HEK293 (cell line): ENCODE data around the gene SLC25A17.

Experiments used
- CTCF ChIA-PET: fragments of 350-600 bp; formaldehyde crosslinking; extraction: SDS; loops from one replicate; lab custom pipeline; 2021; ENCODE audit warnings: antibody characterized with exemption; lab: Yijun Ruan, JAX
- POLR2A ChIA-PET: fragments of 300-600 bp; formaldehyde crosslinking; extraction: SDS; loops from one replicate; lab custom pipeline; 2020; ENCODE audit warnings: antibody characterized with exemption, inconsistent platforms; lab: Yijun Ruan, JAX
- H3K27ac ChIP-seq: fragments of 200-500 bp; sonication (Bioruptor generic); 2 replicates; pipeline ENCODE4 v1.5.1; 2014; ENCODE audit warnings: low read depth, low read length, control low read depth, inconsistent platforms; ENCODE audit errors: extremely low read depth
- H3K36me3 ChIP-seq, 2 experiments: fragments of 200-500 bp in 1 of 2; sonication (Bioruptor generic) in 1 of 2; 1 replicate in 1 of 2; 2 replicates in 1 of 2; pipeline ENCODE4 v1.5.1; 2014 to 2017; ENCODE audit warnings: inconsistent platforms in 2 of 2, low read length in 2 of 2; ENCODE audit not compliant: control insufficient read depth in 2 of 2, insufficient read depth in 1 of 2
- H3K4me1 ChIP-seq: fragments of 200-500 bp; sonication (Bioruptor generic); 2 replicates; pipeline ENCODE4 v1.5.1; 2014; ENCODE audit warnings: mild to moderate bottlenecking, low read length, inconsistent platforms; ENCODE audit not compliant: control insufficient read depth, insufficient read depth
- H3K4me3 ChIP-seq: 2 replicates; pipeline ENCODE4 v1.5.1; 2011; ENCODE audit warnings: low read depth, mild to moderate bottlenecking, control low read depth, low read length, moderate library complexity
- H3K9me3 ChIP-seq: fragments of 200-500 bp; sonication (Bioruptor generic); 2 replicates; pipeline ENCODE4 v1.5.1; 2014; ENCODE audit warnings: low read depth, low read length, inconsistent platforms; ENCODE audit not compliant: control insufficient read depth, insufficient read depth
- BCL11A ChIP-seq: fragments of 450-650 bp; formaldehyde crosslinking; IDR thresholded peaks from 2 replicates; pipeline ENCODE4 v1.5.1; 2016; ENCODE audit warnings: low read depth, missing biosample characterization, missing genetic modification characterization
- GLIS1 ChIP-seq: fragments of 450-650 bp; formaldehyde crosslinking; IDR thresholded peaks from 2 replicates; pipeline ENCODE4 v1.5.1; 2016; ENCODE audit warnings: missing biosample characterization, missing genetic modification characterization
- INSM2 ChIP-seq: fragments of 450-650 bp; formaldehyde crosslinking; IDR thresholded peaks from 2 replicates; pipeline ENCODE4 v1.5.1; 2016; ENCODE audit warnings: missing biosample characterization, missing genetic modification characterization
- PBX3 ChIP-seq: sonication (generic); formaldehyde crosslinking; IDR thresholded peaks from 2 replicates; pipeline ENCODE4 v1.8.1; 2022; ENCODE audit warnings: mild to moderate bottlenecking, moderate library complexity, missing genetic modification reagents
- SETDB1 ChIP-seq: IDR thresholded peaks from one replicate; pipeline ENCODE4 v1.6.1; 2017; ENCODE audit warnings: mild to moderate bottlenecking, low read length, moderate library complexity, mixed read lengths; ENCODE audit not compliant: insufficient read length
- TRIM28 ChIP-seq: IDR thresholded peaks from 2 replicates; pipeline ENCODE4 v1.6.1; 2011; ENCODE audit warnings: low read length, control low read depth, borderline replicate concordance
- ZBTB1 ChIP-seq: fragments of 450-650 bp; formaldehyde crosslinking; IDR thresholded peaks from 2 replicates; pipeline ENCODE4 v1.5.1; 2016; ENCODE audit warnings: missing biosample characterization, missing genetic modification characterization
- ZBTB49 ChIP-seq: fragments of 450-650 bp; formaldehyde crosslinking; IDR thresholded peaks from 2 replicates; pipeline ENCODE4 v1.5.1; 2016; ENCODE audit warnings: missing biosample characterization, missing genetic modification characterization, low read depth
- ZFHX2 ChIP-seq: fragments of 450-650 bp; formaldehyde crosslinking; conservative IDR thresholded peaks from 2 replicates; pipeline ENCODE4 v1.5.1; 2016; ENCODE audit warnings: missing biosample characterization, missing genetic modification characterization
- ZNF148 ChIP-seq: fragments of 450-650 bp; formaldehyde crosslinking; IDR thresholded peaks from 2 replicates; pipeline ENCODE4 v1.5.0; 2017; ENCODE audit warnings: missing biosample characterization, missing genetic modification characterization, borderline replicate concordance
- ZNF169 ChIP-seq: fragments of 450-650 bp; formaldehyde crosslinking; IDR thresholded peaks from 2 replicates; pipeline ENCODE4 v1.5.1; 2016; ENCODE audit warnings: missing biosample characterization, missing genetic modification characterization
- ZNF248 ChIP-seq: fragments of 450-650 bp; formaldehyde crosslinking; IDR thresholded peaks from 2 replicates; pipeline ENCODE4 v1.5.1; 2017; ENCODE audit warnings: missing biosample characterization, missing genetic modification characterization
- ZNF292 ChIP-seq: fragments of 450-650 bp; formaldehyde crosslinking; IDR thresholded peaks from 2 replicates; pipeline ENCODE4 v1.5.1; 2016; ENCODE audit warnings: low read depth, missing biosample characterization, missing genetic modification characterization, borderline replicate concordance
- ZNF335 ChIP-seq: fragments of 450-650 bp; formaldehyde crosslinking; conservative IDR thresholded peaks from 2 replicates; pipeline ENCODE4 v1.5.1; 2016; ENCODE audit warnings: missing biosample characterization, missing genetic modification characterization
- ZNF48 ChIP-seq: fragments of 450-650 bp; formaldehyde crosslinking; IDR thresholded peaks from 2 replicates; pipeline ENCODE4 v1.5.1; 2016; ENCODE audit warnings: missing biosample characterization, missing genetic modification characterization
- ZNF623 ChIP-seq: fragments of 450-650 bp; formaldehyde crosslinking; IDR thresholded peaks from 2 replicates; pipeline ENCODE4 v1.5.1; 2016; ENCODE audit warnings: missing biosample characterization, missing genetic modification characterization
- ZNF701 ChIP-seq: fragments of 450-650 bp; formaldehyde crosslinking; IDR thresholded peaks from 2 replicates; pipeline ENCODE4 v1.5.1; 2016; ENCODE audit warnings: missing biosample characterization, missing genetic modification characterization
- ZNF704 ChIP-seq: fragments of 450-650 bp; formaldehyde crosslinking; IDR thresholded peaks from 2 replicates; pipeline ENCODE4 v1.5.1; 2016; ENCODE audit warnings: missing biosample characterization, missing genetic modification characterization
- ZNF747 ChIP-seq: fragments of 450-650 bp; formaldehyde crosslinking; IDR thresholded peaks from 2 replicates; pipeline ENCODE4 v1.5.1; 2016; ENCODE audit warnings: missing biosample characterization, missing genetic modification characterization
- ZNF792 ChIP-seq: fragments of 450-650 bp; formaldehyde crosslinking; IDR thresholded peaks from 2 replicates; pipeline ENCODE4 v1.5.1; 2016; ENCODE audit warnings: missing biosample characterization, missing genetic modification characterization
- ZXDB ChIP-seq: fragments of 450-650 bp; formaldehyde crosslinking; IDR thresholded peaks from 2 replicates; pipeline ENCODE4 v1.5.1; 2016; ENCODE audit warnings: missing biosample characterization, missing genetic modification characterization

Gene SLC25A17

GRCh38 chr22:40748388-40749355, 70.5 kb downstream of the SLC25A17 start:
- Histone ChIP-seq H3K9me3 (0 out of 2 replicates have a peak, but pooled peaks cover 2% of the 10 kb centered on the region), H3K27ac (no peak overlapping the region), H3K4me3 (no peak overlapping the region), H3K4me1 (peaks cover 1% of the 10 kb centered on the region; the same call in 1 of the 2 replicates), H3K36me3 (no peaks in the 10 kb centered on the region; a peak in 1 of 3 replicates)
- ChIA-PET CTCF (interaction anchor here (0.6 to 3.9 kb wide), 3 partner anchors 11 to 284 kb away, joined by 3 to 16 read pairs (median 5); no protein-coding TSS in a partner anchor), POLR2A (interaction anchor here (0.6 kb wide), 1 partner anchor 11 kb away, joined by 3 read pairs; no protein-coding TSS in a partner anchor)
- TF ChIP-seq ZFHX2 (no peak), ZBTB1 (no peak), ZNF335 (tag by site-specific recombination) (no peak), ZNF747 (no peak), ZBTB49 (tag by site-specific recombination) (no peak), SETDB1 (peak; percentile 95), ZNF169 (tag by site-specific recombination) (no peak), ZNF148 (tag by site-specific recombination) (no peak), ZXDB (tag by site-specific recombination) (no peak), TRIM28 (peak; percentile 95; the same call in 1 of the 2 replicates), ZNF792 (no peak), ZNF48 (tag by site-specific recombination) (no peak), ZNF248 (tag by site-specific recombination) (no peak)

- H3K27ac ChIP-seq = no peak overlapping the region
- H3K4me3 ChIP-seq = no peak overlapping the region
- H3K36me3 ChIP-seq = no peaks in the 10 kb centered on the region; a peak in 1 of 3 replicates
- H3K4me1 ChIP-seq = peaks cover 2% of the 10 kb centered on the region; the same call in 1 of the 2 replicates
- CTCF ChIA-PET = interaction anchor here (0.6 to 3.9 kb wide), 5 partner anchors 11 to 348 kb away, joined by 3 to 16 read pairs (median 5); no protein-coding TSS in a partner anchor
- 0 out of 2 replicates have a peak, but pooled peaks cover 2% of the 10 kb centered on the region for H3K9me3 ChIP-seq
- TF ChIP-seq GLIS1 (tag by site-specific recombination) = no peak
- no peak for TF ChIP-seq ZNF704
- TF ChIP-seq ZNF792 = no peak
- no peak for TF ChIP-seq ZNF701 (tag by site-specific recombination)
- no peak for TF ChIP-seq BCL11A (tag by site-specific recombination)
- no peak for TF ChIP-seq ZNF292
- no peak for TF ChIP-seq INSM2
- TF ChIP-seq TRIM28 = no peak
- TF ChIP-seq ZNF623 (tag by site-specific recombination) = no peak
- TF ChIP-seq PBX3 (CRISPR knock-in tag) = no peak
- no peak for TF ChIP-seq SETDB1
- POLR2A ChIA-PET = no interaction called here
These were observed 71.8 kb downstream of the SLC25A17 start for GRCh38 chr22:40747361-40747760.
